ENCODE data around the gene ARRDC2. TPM values are rescaled to one million over a fixed set of nuclear protein-coding genes. Genes with fewer than 3 reads are reported as not detected.

ARRDC2 gene
- total and polyA plus RNA-seq, 10 of the 15 experiments (the other 5 are each of a cell fraction or from before 2014, with no cell fraction given) = 0.48 to 10.1 (median 4.8) TPM

- TF ChIP-seq ZNF207 (IDR thresholded peaks at IDR 0.05; ENCODE audit: borderline replicate concordance) (0 out of 2 replicates have a peak, but pooled peaks have one; percentile 39), EGR1 (IDR thresholded peaks at IDR 0.05; ENCODE audit: borderline replicate concordance in 1 of 2, low read depth in 2 of 2, low read length in 2 of 2) (peak in 1 of 2 experiments; percentile 87; a peak in 2 of 3 replicates), CEBPB (IDR thresholded peaks at IDR 0.05; ENCODE audit: borderline replicate concordance in 1 of 2, low read depth in 2 of 2, low read length in 2 of 2) (no peak), LARP7 (IDR thresholded peaks at IDR 0.05) (peak; percentile 96; the same call in 1 of the 2 replicates), SUZ12 (IDR thresholded peaks at IDR 0.05; ENCODE audit: unreplicated experiment) (no peak), IRF3 (IDR thresholded peaks at IDR 0.05) (no peak), TCF3 (IDR thresholded peaks at IDR 0.05; ENCODE audit: borderline replicate concordance, insufficient read depth, low read depth, low read length) (0 out of 2 replicates have a peak, but pooled peaks have one; percentile 23)
- TF ChIP-seq, protein P1, sequence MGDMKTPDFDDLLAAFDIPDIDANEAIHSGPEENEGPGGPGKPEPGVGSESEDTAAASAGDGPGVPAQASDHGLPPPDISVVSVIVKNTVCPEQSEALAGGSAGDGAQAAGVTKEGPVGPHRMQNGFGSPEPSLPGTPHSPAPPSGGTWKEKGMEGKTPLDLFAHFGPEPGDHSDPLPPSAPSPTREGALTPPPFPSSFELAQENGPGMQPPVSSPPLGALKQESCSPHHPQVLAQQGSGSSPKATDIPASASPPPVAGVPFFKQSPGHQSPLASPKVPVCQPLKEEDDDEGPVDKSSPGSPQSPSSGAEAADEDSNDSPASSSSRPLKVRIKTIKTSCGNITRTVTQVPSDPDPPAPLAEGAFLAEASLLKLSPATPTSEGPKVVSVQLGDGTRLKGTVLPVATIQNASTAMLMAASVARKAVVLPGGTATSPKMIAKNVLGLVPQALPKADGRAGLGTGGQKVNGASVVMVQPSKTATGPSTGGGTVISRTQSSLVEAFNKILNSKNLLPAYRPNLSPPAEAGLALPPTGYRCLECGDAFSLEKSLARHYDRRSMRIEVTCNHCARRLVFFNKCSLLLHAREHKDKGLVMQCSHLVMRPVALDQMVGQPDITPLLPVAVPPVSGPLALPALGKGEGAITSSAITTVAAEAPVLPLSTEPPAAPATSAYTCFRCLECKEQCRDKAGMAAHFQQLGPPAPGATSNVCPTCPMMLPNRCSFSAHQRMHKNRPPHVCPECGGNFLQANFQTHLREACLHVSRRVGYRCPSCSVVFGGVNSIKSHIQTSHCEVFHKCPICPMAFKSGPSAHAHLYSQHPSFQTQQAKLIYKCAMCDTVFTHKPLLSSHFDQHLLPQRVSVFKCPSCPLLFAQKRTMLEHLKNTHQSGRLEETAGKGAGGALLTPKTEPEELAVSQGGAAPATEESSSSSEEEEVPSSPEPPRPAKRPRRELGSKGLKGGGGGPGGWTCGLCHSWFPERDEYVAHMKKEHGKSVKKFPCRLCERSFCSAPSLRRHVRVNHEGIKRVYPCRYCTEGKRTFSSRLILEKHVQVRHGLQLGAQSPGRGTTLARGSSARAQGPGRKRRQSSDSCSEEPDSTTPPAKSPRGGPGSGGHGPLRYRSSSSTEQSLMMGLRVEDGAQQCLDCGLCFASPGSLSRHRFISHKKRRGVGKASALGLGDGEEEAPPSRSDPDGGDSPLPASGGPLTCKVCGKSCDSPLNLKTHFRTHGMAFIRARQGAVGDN (IDR thresholded peaks at IDR 0.05) = peak; percentile 97
- TF ChIP-seq, protein P2, sequence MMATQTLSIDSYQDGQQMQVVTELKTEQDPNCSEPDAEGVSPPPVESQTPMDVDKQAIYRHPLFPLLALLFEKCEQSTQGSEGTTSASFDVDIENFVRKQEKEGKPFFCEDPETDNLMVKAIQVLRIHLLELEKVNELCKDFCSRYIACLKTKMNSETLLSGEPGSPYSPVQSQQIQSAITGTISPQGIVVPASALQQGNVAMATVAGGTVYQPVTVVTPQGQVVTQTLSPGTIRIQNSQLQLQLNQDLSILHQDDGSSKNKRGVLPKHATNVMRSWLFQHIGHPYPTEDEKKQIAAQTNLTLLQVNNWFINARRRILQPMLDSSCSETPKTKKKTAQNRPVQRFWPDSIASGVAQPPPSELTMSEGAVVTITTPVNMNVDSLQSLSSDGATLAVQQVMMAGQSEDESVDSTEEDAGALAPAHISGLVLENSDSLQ (IDR thresholded peaks at IDR 0.05) = peak; percentile 26; the same call in 1 of the 2 replicates
- TF ChIP-seq, protein P3, sequence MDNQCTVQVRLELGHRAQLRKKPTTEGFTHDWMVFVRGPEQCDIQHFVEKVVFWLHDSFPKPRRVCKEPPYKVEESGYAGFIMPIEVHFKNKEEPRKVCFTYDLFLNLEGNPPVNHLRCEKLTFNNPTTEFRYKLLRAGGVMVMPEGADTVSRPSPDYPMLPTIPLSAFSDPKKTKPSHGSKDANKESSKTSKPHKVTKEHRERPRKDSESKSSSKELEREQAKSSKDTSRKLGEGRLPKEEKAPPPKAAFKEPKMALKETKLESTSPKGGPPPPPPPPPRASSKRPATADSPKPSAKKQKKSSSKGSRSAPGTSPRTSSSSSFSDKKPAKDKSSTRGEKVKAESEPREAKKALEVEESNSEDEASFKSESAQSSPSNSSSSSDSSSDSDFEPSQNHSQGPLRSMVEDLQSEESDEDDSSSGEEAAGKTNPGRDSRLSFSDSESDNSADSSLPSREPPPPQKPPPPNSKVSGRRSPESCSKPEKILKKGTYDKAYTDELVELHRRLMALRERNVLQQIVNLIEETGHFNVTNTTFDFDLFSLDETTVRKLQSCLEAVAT (IDR thresholded peaks at IDR 0.05) = no peak
- TF ChIP-seq, protein P4, sequence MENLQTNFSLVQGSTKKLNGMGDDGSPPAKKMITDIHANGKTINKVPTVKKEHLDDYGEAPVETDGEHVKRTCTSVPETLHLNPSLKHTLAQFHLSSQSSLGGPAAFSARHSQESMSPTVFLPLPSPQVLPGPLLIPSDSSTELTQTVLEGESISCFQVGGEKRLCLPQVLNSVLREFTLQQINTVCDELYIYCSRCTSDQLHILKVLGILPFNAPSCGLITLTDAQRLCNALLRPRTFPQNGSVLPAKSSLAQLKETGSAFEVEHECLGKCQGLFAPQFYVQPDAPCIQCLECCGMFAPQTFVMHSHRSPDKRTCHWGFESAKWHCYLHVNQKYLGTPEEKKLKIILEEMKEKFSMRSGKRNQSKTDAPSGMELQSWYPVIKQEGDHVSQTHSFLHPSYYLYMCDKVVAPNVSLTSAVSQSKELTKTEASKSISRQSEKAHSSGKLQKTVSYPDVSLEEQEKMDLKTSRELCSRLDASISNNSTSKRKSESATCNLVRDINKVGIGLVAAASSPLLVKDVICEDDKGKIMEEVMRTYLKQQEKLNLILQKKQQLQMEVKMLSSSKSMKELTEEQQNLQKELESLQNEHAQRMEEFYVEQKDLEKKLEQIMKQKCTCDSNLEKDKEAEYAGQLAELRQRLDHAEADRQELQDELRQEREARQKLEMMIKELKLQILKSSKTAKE (IDR thresholded peaks at IDR 0.05; ENCODE audit: low read depth, poor library complexity, severe bottlenecking) = no peak
Observed at GRCh38 chr19:18000915-18001776, 6.8 kb upstream of the ARRDC2 start (continued).

Measured in GM12878 (cell line).